Stimulated activated CD4-positive, alpha-beta T cell treated with anti-CD3 and anti-CD28 coated beads, Interleukin-2, amount 100 ng/mL, for 48 hours (primary cell): Measurements from ENCODE around the gene STX1A.

Experiments used
- DNase-seq, 2 donors: peaks; one replicate each; pipeline ENCODE4 v3.0.0-alpha.2; 2020

The STX1A gene

DNA sequence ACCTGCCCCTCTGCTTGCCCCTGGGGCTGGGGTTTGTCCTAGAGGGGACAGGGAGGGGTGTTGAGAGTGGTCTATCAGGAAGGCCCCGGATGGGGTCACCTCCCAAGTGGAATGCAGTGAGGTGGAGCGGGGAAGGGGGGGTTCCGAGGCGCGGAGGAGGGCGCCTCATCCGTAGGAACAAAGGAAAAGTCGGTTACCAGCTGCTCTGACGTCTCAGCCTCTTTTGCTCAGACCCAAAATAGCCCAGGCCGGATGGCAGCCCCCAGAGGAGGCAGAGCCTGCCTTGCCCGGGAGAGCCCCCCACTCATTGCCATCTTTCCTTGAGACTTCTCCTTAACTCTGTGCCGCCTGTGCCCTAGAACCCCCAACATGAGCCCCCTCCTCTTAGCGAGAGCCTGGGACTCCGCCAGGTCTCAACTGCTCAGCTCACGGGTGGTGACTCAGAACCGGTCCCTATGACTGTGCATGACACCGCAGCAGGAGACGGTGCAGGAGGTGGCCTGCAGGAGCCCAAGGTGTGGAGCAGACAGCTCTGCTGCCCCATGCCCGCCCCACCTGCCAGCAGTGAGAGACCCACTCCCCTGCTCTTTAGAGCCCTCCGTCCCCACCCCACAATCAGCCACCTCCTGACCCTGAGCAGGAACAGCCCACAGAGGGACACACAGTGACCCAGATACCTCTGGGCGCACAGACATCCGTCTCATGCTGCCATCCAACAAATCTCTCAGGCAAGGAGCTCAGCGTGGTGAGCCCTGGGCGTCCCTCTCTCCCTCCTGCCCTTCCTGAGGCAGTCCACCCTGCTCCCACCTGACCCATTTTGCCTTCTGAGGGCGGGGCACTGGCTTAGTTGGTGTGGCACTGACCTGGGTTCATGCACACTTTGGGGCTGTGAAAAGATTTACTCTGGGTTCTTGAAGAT, 13.1 kb downstream of the STX1A start:
- DNase-seq: peak in 1 of 2 donors; percentile 36

DNA sequence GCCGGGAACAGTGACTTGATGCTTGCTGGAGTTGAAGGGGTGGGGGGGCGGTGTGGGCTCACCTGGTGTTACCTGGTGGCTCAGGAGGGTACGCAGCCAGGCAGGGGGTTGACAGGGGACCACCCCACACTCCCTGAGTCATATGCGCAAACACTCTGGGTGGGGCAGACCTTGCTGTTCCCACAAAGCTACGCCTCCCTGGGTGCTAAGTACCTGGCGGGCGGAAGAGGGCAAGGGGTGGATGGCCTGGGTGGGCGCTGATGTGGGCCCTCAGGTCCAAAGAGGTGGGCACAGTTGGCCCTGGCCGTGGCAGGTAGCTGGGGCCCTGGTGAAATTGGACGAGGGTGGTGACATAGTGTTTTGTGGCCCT, 13.9 kb downstream of the STX1A start:
- DNase-seq: no peak

DNA sequence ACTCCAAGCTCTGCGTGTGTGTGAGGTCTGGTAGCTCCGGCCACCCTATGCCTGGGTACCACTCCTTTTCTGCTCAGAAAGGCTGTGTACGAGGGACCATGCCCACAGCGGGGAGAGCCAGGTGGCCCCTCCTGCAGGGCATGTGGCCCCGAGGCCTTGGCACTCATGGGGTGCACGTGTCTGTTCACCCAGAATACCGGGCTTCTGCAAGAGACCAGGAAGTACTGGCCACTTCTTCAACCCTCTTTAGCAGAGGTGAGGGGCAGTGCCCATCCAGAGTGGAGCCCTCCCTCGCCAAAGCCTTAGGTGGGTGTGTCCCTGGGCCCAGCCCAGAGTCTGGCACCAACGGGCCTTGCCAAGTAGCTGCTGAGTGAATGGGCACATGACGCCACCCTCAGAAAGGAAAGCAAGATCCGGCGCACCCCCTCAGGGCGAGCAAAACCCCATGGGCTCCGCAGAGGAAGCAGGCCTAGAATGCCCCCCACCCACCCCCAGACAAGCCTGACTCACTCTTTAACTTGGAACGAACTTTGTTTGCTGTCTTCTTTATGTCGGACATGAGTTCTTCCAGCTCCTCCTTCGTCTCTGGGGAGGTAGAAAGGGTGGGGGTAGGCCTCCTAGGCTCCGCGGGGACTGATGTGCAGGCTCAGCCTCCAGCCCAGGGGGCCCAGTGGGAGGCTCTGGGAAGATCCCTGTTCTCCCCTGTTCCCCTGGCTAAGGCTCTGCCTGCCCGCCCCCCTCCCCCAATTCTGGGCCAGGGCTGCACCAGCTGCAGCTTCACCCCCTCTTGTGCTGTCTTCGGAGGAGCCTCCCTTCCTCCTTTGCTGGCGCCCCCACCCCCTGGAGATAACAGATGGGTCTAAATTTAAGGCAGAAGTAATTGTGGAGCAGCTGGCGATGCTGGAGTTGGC, 14.6 kb downstream of the STX1A start:
- no peak for DNase-seq

DNA sequence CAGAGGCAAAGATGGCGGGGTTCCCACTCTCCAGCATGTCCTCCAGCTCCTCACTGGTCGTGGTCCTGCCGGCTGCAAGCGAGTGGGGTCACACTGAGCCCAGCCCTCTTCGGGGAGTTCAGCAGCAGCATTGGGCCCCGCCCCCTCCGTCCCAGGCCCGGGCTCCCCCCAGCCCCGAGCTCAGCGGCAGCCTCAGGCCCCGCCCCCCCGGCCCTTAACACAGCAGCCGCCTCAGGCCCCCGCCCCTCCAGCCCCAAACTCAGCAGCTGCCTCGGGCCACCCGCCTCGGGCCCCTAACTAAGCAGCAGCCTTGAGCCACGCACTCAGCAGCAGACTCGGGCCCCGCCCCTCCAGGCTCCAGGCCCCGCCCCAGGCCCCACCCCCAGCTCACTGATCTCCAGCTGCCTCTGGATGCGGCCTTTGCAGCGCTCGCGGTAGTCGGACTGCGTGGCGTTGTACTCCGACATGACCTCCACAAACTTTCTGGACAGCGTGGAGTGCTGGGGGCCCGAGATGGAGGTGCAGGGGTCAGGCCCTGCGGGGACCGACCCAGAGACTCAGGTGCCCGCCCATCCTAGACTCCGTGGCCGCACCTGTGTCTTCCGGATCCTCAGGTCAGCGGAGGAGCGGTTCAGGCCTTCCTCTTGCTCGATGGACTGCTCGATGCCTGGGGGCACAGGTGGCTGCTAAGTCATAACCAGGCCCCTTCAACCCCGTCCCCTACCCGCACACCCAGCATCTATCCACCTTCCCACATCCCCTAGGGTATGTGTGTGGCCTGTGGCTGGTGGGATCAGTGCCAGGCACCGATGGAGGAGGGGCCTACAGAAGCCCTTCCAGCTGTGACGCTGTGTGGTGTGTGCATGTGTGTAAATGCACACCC, 15.5 kb downstream of the STX1A start:
- DNase-seq: peak; percentile 23 to 47

DNA sequence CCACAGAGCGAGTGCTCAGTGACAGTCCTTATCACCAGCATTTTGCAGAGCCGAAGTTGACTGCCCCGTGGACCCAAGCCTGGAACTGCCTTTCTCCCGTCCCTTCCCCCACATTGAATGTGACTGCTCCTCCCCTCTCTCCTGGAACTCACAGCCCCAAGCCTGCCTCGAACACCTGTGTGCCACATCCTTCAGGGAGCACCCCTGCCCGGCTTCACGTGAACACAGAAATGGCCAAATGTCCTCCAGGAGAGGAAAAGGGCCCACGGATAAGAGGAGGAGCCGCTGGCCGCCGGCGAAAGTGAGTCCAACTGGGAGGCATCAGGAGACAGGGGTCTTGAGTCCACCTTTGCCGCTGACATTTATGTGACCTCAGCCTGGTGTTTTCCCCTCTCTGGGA, 16.2 kb downstream of the STX1A start:
- no peak for DNase-seq

DNA sequence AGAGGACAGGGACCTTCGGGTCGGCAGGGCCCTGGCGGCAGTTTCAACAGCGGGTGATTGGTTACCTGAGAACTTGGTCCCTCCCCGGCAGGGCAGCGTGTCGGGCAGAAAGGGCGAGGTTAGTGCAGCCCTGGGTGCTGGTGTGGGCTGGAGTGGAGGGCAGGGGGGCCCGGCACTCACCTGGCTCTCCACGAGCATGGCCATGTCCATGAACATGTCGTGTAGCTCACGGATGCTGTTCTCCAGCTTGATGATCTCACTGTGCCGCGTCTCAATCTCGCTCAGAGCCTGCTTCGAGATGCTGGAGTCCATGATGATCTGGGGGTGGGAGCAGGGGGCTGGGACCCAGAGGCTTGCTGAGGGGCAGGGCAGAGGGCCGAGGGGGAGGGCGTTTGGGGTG, 16.8 kb downstream of the STX1A start:
- no peak for DNase-seq

DNA sequence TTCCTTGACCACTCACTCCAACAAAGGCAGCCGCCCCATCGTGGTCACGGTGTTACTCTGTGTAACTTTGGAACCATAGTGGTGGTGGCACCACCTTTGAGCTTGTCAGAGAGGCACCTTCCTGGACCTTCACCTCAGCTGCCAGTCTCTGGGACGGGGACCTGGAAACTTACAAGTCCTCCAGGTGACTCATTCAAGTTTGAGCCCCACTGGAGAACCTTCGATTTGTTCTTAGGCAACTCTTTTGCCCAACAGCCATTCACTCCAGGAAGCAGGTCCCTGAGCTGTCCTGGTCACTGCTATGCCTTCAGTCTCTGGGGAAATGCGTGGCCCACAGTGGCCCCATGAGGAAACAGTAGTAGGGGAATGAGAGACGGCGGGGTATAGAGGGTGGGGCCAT, 17.2 kb downstream of the STX1A start:
- DNase-seq: no peak

DNA sequence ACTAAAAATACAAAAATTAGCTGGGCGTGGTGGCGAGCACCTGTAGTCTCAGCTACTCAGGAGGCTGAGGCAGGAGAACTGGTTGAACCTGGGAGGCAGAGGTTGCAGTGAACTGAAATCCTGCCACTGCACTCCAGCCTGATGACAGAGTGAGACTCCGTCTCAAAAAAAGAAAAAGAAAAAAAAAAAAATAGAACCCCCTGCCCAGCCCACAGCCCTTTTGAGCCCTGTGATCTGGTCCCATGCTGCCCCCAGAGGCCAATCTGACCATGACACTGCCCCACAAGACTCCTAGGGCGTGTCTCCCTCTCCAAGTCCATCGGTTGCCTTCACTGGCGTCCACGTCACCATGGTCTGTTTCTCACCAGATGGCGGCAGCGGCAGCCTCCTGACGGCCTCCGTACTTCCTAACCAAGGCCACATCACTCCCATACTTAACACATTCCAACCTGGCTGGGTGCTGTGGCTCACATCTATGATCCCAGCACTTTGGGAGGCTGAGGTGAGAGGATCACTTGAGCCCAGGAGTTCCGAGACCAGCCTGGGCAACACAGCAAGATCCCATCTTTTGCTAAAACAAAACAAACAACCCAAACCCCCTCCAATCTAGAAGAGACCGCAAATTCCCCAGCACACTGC, 18.0 kb downstream of the STX1A start:
- peak in 1 of 2 donors; percentile 36 for DNase-seq

DNA sequence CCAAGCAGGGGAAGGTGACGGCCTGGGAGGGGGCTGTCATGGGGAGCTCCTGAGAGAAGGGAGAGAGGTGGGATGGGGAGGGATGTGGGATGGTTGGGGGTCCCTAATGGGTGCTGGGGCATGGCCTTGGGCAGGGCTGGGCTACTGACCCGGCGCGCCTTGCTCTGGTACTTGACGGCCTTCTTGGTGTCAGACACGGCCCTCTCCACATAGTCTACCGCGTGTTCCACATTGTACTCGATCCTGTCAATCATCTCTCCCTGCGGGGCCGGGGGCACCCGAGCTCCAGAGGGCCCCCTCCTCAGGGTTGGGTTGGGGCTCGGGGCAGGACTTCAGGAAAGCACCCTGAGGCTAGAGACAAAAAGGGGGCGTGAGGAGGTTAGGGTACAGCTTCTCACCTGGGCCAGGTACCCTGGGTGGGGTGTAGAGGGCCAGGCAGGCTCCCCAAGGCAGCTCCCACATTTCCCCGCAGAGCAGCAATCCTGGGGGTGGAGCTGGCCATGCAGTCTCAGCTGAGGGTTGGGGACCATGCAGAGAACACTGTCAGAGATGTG, 18.8 kb downstream of the STX1A start:
- no peak for DNase-seq

DNA sequence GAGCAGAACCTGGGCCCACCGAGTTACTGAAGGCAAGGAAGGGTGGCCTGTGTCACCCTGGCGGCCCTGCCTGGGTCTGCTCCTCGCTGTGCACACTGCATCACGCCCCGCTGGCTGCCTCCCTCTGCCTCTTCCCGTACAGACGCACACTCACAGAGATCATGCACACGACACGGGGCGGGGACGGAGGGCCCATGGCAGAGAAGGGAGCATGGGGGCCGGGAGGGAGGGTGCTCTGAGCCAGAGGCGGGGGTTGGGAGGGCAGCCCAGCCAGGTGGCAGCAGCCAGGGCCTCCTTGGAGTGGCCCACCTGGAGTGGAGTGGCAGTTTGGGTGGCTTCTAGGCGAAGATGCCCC, 19.4 kb downstream of the STX1A start:
- DNase-seq: no peak

DNA sequence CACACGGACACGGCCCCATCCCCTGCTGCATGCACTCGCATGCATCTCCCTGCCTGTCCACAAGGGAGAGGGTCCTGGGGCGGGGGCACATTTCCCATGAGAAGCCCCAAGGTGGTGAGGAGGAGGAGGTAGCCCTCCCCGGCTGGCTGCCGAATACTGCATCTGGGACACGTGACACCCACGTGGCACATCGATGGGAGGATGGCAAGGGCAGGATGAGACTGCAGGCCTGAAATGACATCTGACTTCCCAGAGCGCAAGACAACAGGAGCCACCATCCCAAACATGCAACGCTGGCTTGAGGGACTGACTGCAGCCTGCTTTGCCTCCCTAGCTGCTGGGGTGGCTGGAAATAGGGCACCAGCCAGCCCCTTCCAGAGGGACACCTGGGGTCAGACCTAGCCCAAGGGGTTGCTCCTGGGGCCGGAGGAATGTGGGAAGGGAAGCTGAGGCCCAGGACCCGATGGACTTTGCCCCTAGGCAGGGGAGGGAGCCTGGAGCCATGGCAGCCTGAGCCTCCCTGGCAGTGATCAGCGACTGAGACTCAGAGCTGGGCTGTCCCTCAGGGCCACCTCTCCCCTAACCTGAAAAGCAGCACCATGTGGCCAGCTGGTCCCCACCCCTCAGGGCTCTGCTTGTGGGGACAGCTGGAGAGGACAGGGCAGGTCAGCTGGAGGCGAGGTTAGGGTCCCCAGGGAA, 19.9 kb downstream of the STX1A start:
- no peak for DNase-seq

DNA sequence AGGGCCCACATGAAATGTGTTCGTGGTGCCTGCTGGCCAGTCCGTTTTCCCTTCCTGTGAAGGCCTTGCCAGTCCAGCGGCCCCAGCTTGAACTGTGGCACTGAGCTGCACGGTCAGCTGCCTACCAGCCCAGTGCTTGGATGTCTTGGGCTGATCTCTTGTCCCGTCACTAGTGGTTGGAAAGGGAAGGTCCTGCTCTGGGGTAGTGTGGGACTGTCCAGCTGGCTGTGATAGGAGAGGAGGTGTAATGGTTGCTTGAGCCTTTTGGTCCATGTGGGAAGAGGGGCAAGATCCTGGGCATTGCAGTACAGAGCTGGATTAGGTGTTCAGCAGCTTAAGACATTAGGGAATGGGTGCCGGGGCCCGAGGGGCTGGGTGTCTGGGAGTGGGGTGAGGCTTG, 21.1 kb downstream of the STX1A start:
- DNase-seq: no peak

DNA sequence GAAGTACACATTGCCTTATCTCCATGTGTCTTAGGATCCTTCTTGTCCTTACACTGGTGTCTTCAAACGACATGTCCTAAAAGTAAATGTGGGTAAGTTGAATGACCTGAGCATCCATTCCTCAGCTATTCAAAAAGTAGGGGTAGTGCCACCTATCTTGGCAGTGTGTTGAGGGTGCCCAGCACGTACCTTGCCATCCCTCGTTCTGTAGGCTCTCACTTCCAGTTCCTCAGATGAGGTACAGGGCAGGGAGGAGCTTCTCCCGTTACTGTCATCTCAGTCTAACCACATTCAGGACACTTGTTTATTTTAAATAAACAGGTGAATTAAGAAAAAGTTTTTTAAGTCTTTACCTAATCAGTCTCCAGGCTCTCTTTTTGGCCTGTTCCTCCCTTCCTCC, 23.1 kb downstream of the STX1A start:
- no peak for DNase-seq

DNA sequence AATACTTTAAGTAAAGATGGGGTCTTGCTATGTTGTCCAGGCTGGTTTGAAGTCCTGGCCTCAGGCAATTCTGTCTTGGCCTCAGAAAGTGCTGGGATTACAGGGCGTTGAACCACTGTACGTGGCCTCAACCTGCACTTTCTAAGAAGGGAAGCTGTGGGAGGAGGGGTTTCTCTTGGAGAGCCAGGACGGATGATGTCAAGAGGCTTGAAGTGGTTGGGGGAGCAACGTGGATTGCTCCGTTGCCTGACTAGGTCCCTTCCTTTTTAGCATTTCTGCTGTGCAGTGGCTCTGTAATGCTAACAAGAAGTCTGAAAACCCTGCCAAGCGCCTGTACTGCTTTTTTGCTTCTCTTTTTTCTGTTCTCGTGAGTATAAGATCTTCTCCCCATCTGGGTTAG, 28.8 kb downstream of the STX1A start:
- DNase-seq: no peak

DNA sequence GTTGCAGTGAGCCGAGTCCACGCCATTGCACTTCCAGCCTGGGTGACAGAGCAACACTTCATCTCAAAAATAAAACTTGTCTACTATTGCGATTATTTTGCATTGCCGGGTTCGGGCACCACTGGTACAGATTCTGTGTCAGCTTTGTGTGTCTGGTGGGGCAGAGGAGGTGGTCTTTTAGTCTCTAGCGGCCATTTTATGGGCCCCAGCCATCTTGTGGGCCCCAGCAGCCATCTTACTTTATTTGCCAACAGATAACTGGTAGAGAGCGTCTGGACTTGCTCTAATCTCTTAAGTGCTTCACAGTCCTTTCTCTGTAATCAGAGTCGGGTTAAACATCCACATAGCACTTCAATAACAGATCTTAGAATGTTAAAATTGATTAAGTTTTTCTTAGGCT, 31.2 kb downstream of the STX1A start:
- no peak for DNase-seq

DNA sequence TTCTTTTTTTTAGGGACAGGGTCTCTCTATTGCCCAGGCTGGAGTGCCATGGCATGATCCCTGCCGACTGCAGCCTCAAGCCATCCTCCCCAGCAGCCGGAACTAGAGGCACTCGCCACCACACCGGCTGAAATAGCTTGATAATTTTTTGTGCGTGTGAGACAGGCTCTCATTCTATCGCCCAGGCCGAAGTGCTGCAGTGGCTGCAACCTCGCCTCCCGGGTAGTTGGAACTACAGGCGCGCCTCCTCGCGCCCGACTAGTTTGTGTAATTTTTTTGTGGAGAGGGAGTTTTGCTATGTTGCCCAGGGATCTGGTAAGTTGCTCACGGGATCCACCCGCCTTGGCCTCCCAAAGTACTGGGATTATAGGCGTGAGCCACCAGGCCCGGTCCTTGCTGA, 34.2 kb downstream of the STX1A start:
- no peak for DNase-seq

DNA sequence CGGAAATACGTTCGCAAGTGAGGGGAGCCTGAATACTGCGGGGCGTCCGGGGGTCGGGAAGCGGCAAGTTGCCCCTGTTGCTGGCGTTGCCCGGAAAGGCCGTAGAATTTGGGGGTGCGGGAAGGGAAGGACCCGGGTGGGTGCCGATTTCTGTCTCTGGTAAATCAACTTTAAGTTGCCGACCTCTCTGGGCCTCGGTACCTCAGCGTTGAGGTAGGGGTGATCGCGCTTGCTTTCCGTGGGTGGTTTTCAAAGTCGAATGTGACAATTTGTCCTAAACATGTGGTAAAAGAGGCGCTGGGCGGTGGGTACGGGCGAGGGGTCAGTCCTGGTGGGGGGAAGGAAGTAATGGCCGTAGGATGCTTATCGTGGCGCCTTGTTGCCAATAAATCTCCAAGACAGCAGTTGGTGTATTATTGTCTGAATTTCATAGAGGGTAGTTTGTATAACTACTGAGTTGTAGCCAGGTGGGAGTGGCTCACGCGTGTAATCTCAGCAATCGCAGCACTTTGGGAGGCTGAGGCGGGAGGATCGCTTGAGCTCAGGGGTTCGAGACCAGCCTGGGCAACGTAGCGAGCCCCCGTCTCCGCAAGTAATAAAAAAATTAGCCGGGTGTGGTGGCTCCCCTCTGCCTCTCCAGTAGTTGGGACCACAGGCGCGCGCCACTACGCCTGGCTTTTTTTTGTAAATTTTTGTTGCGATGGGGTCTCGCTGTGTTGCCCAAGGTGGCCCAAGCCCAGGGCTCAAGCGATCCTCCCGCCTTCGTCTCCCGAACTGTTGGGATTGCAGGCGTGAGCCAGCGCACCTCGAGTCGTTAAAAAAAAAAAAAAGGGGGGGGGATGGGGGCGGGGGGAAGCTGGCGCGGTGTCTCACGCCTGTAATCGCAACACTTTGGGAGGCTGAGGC, 35.4 kb downstream of the STX1A start:
- no peak for DNase-seq

DNA sequence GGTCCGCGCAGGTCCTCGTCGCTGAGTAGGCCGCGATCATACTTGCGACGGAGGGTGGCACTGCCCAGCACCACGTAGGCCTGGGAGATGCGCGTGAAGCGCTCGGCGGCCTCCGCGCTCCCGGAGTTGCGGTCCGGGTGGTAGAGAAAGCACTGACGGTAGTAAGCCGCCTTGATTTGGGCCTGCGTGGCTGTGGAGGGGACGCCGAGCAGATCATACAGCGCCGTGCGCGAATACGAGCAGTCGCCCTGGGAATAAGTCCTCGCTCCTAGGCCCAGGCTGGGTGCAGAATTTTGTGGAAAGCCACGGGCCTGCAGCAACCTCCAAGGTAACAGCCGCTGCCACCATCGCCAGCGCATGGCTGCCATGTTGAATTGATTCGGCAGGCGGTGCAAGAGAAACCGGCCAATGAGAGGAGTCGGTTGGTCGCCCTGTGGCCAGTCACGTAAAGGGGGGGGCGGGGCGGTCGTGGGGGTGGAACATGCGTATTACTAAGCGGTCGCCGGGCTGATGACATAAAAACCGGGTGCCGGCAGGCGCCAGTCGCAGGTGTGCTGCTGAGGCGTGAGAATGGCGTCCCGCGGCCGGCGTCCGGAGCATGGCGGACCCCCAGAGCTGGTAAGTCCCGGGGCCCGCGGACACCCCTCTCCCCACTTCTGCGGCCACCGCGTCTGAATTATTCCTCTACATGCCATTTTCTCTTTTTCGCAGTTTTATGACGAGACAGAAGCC, 36.2 kb downstream of the STX1A start, which contains the start of the genes BUD23 and DNAJC30:
TSS of gene BUD23 (plus strand) at position 542 of the 732 bp plus-strand sequence. CDS start at position 571, 29 bp downstream.
TSS of gene DNAJC30 (minus strand) at position 398 of the 732 bp plus-strand sequence. CDS start at position 368, 30 bp downstream.
- peak; percentile 94 for DNase-seq

DNA sequence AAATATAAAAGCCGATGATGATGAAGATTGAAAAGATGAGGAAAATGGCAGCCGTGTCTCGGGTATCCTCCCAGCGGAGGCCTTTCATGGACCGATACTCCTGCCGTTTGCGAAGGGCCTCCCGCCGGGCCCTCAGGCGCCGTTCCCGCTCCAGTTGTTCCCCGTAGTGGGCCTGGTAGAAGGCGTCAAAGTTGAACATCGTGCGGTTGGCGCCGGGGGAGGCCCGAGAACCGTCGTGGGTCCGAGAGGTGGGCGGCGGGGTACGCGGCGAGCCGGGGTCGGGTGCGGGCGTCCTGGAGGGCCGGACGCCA, 36.8 kb downstream of the STX1A start:
- DNase-seq: no peak

DNA sequence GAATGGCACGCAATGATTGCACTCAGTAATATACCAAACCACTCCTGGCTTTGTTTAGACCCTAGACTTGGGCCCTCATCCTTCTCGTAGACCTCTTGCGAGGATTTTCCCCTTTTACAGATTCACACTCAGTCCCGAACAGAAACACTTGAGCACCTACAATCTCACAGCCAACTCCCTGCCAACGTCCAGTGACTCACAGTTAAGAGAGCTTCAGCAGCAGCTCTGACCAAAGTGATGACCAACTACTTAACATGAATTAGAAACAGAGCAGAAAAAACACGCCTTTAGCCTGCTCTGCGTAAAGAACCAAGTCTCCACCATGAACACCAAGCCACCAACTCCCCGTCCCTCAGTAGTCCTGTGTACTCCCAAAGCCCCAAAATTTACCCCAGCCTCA, 38.4 kb downstream of the STX1A start:
- DNase-seq: no peak
